ENCODE measurements around the gene MYBL2. TPM values are rescaled to one million over a fixed set of nuclear protein-coding genes. Genes with fewer than 3 reads are reported as not detected.

Gene MYBL2
- total RNA-seq, 4 donors from 2014 or later, result 0.20 TPM; not detected in 3

DNA sequence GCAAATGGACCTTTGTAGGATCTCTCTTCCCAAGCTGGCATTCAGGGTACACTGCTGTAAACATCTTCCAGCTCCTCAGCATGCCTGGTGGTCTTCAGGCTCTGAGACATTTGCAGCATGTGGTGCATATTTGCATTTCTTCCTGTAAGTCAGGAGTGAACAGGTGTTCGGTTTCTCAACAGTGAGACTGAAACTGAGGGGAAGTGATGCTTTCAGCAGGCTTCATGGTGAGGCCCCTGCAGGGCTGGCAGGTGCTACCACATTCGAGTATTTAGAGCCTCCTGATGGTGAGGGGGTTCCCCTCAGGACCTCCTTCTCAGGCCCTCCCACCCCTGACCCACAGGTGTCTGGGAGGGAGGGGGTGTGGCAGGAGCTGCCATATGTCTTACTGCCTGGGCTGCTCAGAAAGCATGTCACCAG lies 15.1 kb downstream of the MYBL2 start:
- H3K4me3 ChIP-seq, result no peak overlapping the region
- no peaks in the 10 kb centered on the region for H3K9me3 ChIP-seq
- ATAC-seq, result no peak
- no peaks in the 10 kb centered on the region for H3K27me3 ChIP-seq
- WGBS, 2 donors (ENCODE audit: low coverage in 1 of 2), result 80% methylated on average over 1 of the region's 2 CpGs; no CpG with 5 or more reads in 1 of the 2 donors
- H3K36me3 ChIP-seq, result no peaks in the 10 kb centered on the region
- TF ChIP-seq EP300 (IDR thresholded peaks at IDR 0.05), result no peak
- TF ChIP-seq, protein P1, sequence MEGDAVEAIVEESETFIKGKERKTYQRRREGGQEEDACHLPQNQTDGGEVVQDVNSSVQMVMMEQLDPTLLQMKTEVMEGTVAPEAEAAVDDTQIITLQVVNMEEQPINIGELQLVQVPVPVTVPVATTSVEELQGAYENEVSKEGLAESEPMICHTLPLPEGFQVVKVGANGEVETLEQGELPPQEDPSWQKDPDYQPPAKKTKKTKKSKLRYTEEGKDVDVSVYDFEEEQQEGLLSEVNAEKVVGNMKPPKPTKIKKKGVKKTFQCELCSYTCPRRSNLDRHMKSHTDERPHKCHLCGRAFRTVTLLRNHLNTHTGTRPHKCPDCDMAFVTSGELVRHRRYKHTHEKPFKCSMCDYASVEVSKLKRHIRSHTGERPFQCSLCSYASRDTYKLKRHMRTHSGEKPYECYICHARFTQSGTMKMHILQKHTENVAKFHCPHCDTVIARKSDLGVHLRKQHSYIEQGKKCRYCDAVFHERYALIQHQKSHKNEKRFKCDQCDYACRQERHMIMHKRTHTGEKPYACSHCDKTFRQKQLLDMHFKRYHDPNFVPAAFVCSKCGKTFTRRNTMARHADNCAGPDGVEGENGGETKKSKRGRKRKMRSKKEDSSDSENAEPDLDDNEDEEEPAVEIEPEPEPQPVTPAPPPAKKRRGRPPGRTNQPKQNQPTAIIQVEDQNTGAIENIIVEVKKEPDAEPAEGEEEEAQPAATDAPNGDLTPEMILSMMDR (IDR thresholded peaks at IDR 0.05), result no peak
- TF ChIP-seq POLR2A (IDR thresholded peaks at IDR 0.05), result no peak
- no peak for TF ChIP-seq POLR2AphosphoS5 (IDR thresholded peaks at IDR 0.05)
- H3K27ac ChIP-seq, result no peak overlapping the region
- no peaks in the 10 kb centered on the region for H3K4me1 ChIP-seq

DNA sequence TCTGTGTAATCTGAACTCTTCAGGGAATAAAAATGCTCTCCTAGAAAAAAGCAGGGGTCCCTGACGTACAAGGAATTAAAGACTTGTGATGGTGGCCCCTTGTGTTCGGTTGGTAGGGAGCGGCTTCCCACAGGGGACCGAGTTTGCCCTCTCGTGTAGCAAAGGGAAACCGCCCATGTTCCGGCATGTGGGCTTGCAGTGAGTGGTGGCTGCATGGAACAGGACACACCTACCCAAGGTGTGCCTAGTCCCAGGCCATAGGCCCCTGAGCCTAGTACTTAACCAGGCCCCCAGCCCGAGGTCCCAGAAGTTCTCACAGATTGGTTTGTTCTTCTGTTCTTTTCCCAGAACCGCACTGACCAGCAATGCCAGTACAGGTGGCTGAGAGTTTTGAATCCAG lies 15.5 kb downstream of the MYBL2 start:
- Histone ChIP-seq H3K27me3 (no peaks in the 10 kb centered on the region), H3K27ac (no peak overlapping the region), H3K36me3 (no peaks in the 10 kb centered on the region), H3K9me3 (no peaks in the 10 kb centered on the region), H3K4me3 (no peak overlapping the region), H3K4me1 (no peaks in the 10 kb centered on the region)
- WGBS, 2 donors (ENCODE audit: low coverage in 1 of 2), result no CpG with 5 or more reads among the region's 9 CpGs
- TF ChIP-seq EP300 (IDR thresholded peaks at IDR 0.05) (no peak), POLR2AphosphoS5 (IDR thresholded peaks at IDR 0.05) (no peak), POLR2A (IDR thresholded peaks at IDR 0.05) (no peak)
- TF ChIP-seq, protein P1 (IDR thresholded peaks at IDR 0.05), result no peak
- no peak for ATAC-seq

DNA sequence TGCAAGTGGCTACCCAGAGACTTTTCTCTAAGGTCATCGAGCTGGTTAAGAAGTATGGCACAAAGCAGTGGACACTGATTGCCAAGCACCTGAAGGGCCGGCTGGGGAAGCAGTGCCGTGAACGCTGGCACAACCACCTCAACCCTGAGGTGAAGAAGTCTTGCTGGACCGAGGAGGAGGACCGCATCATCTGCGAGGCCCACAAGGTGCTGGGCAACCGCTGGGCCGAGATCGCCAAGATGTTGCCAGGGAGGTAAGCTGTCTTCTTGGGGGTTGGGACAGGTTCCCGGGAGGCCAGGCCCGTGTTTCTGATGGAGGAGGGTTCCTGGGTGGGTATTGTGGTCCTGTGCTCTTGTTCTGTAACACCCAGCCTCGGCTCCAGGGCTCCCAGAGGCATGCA lies 19.9 kb downstream of the MYBL2 start:
- Histone ChIP-seq H3K27ac (no peak overlapping the region), H3K36me3 (no peaks in the 10 kb centered on the region), H3K4me3 (no peak overlapping the region), H3K9me3 (no peaks in the 10 kb centered on the region), H3K27me3 (no peaks in the 10 kb centered on the region), H3K4me1 (no peaks in the 10 kb centered on the region)
- ATAC-seq, result no peak
- TF ChIP-seq POLR2A (IDR thresholded peaks at IDR 0.05) (no peak), POLR2AphosphoS5 (IDR thresholded peaks at IDR 0.05) (no peak), EP300 (IDR thresholded peaks at IDR 0.05) (no peak)
- TF ChIP-seq, protein P1 (IDR thresholded peaks at IDR 0.05), result no peak
- 96% methylated on average over 12 of the region's 13 CpGs; no CpG with 5 or more reads in 1 of the 2 donors for WGBS, 2 donors (ENCODE audit: low coverage in 1 of 2)

GRCh38 chr20:43689165-43689564 lies 22.3 kb downstream of the MYBL2 start:
- no peaks in the 10 kb centered on the region for H3K36me3 ChIP-seq

More at GRCh38 chr20:43689165-43689564, 22.3 kb downstream of the MYBL2 start:
- H3K4me3 ChIP-seq, result no peak overlapping the region
- no peaks in the 10 kb centered on the region for H3K27me3 ChIP-seq
- H3K27ac ChIP-seq, result no peak overlapping the region
- WGBS, 2 donors (ENCODE audit: low coverage in 1 of 2), result 78 to 97% methylated on average over 3 to 4 of the region's 4 CpGs
- H3K9me3 ChIP-seq, result no peaks in the 10 kb centered on the region
- no peak for TF ChIP-seq EP300 (IDR thresholded peaks at IDR 0.05)
- TF ChIP-seq POLR2AphosphoS5 (IDR thresholded peaks at IDR 0.05), result no peak
- TF ChIP-seq POLR2A (IDR thresholded peaks at IDR 0.05), result no peak
- TF ChIP-seq, protein P1 (IDR thresholded peaks at IDR 0.05), result no peak
- no peak for ATAC-seq
- H3K4me1 ChIP-seq, result no peaks in the 10 kb centered on the region

Data from gastroesophageal sphincter (tissue), 4 donors.